Omental fat pad (tissue), 4 donors: ENCODE results near the gene THRB. TPM values are rescaled to one million over a fixed set of nuclear protein-coding genes. Genes with fewer than 3 reads are reported as not detected.

Experiments used
- ATAC-seq: fragments of 150-250 bp; one replicate; pipeline ENCODE4 v1.9.1; 2016; ENCODE audit warnings: mild to moderate bottlenecking, moderate library complexity; ENCODE audit not compliant: low FRiP score
- DNase-seq: peaks from one replicate; pipeline ENCODE4 v3.0.0-alpha.2; 2019; ENCODE audit warnings: low spot score
- CTCF ChIP-seq, 3 donors: fragments of 450-650 bp; IDR thresholded peaks; one replicate each; pipeline ENCODE4 v1.5.1; 2016 to 2017; ENCODE audit warnings: antibody characterized with exemption in 3 of 3, mild to moderate bottlenecking in 3 of 3, moderate library complexity in 2 of 3
- total RNA-seq, 4 donors: library from RNA; depleted of rRNA; stranded (reverse); fragments of >200 nt; gene quantifications; one replicate each; pipeline ENCODE4 v1.1.0, GENCODE V29; 2016

THRB gene
- total RNA-seq, 4 donors from 2014 or later, result 18.6 to 28.0 (median 23.9) TPM

- ATAC-seq, result no peak
- no peak for DNase-seq
- TF ChIP-seq CTCF (IDR thresholded peaks at IDR 0.05), result no peak
Measured at GRCh38 chr3:24255414-24255813, 239.2 kb downstream of the THRB start.

- TF ChIP-seq CTCF (IDR thresholded peaks at IDR 0.05), result no peak
- no peak for ATAC-seq
- DNase-seq, result no peak
Measured at GRCh38 chr3:24254649-24255048, 240.0 kb downstream of the THRB start.

- TF ChIP-seq CTCF (IDR thresholded peaks at IDR 0.05), result no peak
- DNase-seq (no peak), ATAC-seq (no peak)
Measured at GRCh38 chr3:24253336-24253735, 241.3 kb downstream of the THRB start.

DNA sequence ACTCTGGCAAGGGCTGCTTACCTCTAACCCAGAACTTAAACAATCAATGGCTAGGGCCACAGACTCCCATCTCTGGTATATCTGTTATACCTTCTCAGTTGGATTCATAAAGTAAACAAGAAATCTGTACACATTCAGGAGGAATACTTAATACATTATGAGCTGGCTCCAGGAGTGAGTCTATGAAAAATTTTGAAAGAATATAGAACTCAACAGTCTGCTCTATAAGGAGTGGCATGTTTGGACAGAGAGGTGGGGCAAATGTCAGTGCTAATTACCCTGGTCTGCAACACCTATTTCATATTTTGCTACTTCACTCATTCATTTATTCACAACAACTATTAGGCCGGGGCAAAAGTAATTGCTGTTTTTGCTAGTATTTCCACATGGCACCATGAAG lies 245.1 kb downstream of the THRB start:
- no peak for ATAC-seq

GRCh38 chr3:24245056-24245455 lies 249.6 kb downstream of the THRB start:
- TF ChIP-seq CTCF (IDR thresholded peaks at IDR 0.05), result no peak
- DNase-seq, result no peak
- no peak for ATAC-seq

More for the DNA sequence above, 245.1 kb downstream of the THRB start:
- no peak for TF ChIP-seq CTCF (IDR thresholded peaks at IDR 0.05)
- DNase-seq, result no peak

DNA sequence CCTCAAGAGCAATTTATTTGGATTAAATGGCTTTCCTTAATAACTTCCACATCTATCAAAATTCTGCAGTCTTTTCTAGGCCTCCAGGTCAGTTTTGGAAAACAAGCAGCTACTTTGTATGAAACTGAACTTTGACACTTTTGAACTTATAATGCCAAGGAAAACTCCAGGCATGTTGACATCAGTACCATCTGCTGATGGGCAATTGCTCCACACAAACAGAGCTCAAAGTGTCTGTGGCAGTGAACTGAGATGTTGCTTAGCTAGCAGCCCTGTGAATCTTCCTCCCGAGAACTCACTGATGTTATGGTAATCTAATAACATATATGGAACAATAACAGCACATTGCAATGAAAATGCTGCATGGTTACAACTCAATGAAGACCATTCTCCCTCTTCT lies 250.2 kb downstream of the THRB start:
- ATAC-seq (no peak), DNase-seq (no peak)
- no peak for TF ChIP-seq CTCF (IDR thresholded peaks at IDR 0.05)

DNA sequence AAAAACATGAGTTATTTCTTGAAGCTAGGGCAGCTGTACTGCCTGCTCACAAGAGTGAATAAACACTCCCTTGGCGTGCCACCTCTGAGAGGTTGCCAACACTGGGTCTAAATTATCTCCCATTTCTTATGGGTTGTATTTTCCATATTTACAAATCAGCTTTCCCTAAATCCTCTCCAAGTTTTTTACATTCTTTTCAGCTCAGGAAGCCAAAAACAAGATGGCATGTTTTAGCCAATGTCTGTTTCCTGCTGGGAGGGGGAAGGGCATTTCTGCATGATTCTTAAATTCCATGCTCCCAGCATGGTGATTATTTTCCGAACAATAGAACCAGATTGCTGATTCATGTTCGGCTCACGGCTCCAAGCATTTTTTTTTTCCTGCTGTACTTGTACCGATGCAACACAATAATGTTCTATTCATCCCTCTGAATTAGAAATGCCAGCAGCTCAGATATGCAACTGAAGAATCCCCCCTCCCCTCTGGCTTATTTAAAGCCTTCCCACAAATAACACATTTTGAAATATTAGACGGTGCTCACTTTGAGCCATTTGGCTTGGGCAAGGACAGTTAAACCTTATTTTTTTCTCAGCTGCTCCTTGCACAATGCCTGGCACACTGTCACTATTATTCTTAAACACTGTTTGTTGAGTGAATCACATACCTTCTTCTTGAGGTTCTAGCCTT lies 252.5 kb downstream of the THRB start:
- ATAC-seq (peak; percentile 50), DNase-seq (no peak)
- no peak for TF ChIP-seq CTCF (IDR thresholded peaks at IDR 0.05)
